AG04450 (cell line): ENCODE data around the gene IL1RAP. TPM values are rescaled to one million over a fixed set of nuclear protein-coding genes. Genes with fewer than 3 reads are reported as not detected.
"Not testable (repeated sequence)": the region's sequence is repeated elsewhere in the genome, so short reads cannot be mapped to it uniquely, and the experiment has no call there.

ENCODE experiments used
- CTCF ChIA-PET: fragments of 300-600, 350-600 bp; formaldehyde crosslinking; extraction: SDS; loops from one replicate; lab custom pipeline; 2022; ENCODE audit warnings: antibody characterized with exemption, inconsistent platforms; lab: Charles Lee
- POLR2A ChIA-PET: fragments of 350-600 bp; formaldehyde crosslinking; extraction: SDS; loops from one replicate; lab custom pipeline; 2021; ENCODE audit warnings: antibody characterized with exemption, inconsistent platforms; lab: Yijun Ruan, JAX
- DNase-seq: peaks from one replicate; pipeline ENCODE4 v3.0.0-alpha.2; 2011; ENCODE audit warnings: low read depth, low spot score
- H3K27ac ChIP-seq: one replicate; pipeline ENCODE4 v1.5.1; 2012; ENCODE audit warnings: low read depth, low read length, control low read depth
- H3K27me3 ChIP-seq: one replicate; pipeline ENCODE4 v1.6.0; 2012; ENCODE audit warnings: low read length; ENCODE audit not compliant: control insufficient read depth, insufficient read depth
- H3K4me3 ChIP-seq: 2 replicates; pipeline ENCODE4 v1.5.1; 2011; ENCODE audit warnings: mild to moderate bottlenecking, low read depth, low read length, control low read depth
- H3K9me3 ChIP-seq: 2 replicates; pipeline ENCODE4 v1.5.1; 2012; ENCODE audit warnings: low read length; ENCODE audit not compliant: control insufficient read depth, insufficient read depth
- polyA plus RNA-seq: library from polyadenylated mRNA; depleted of rRNA; stranded (reverse); fragments of >200 nt; gene quantifications from 2 replicates; pipeline ENCODE4 v1.2.3, GENCODE V29; 2011
- TF ChIP-seq, protein P1 (sequence below): IDR thresholded peaks from 2 replicates; pipeline ENCODE4 v1.5.1; 2011; ENCODE audit warnings: low read depth, low read length, control low read depth, inconsistent platforms

Gene IL1RAP
- polyA plus RNA-seq, 1 experiment, result 9.9 TPM

DNA sequence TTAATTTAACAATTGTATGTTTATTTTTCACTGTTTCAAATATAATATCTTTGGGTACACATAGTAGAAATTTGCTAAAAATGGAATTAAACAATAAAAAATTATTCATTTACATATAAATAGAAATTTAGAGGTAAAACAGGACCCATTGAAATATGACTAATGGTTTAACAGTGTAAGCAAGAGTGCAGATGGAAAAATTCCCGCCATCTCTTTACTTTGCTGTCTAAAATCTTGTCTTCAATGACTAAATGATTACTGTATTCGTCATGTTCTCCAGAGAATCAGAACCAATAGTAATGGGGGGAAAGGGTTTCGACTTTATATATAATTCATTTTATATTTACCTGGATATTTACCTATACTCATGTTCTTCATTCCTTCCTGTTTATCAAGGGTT, 163.1 kb downstream of the IL1RAP start:
- CTCF ChIA-PET, result no interaction called here
- no peak for DNase-seq
- TF ChIP-seq, protein P1, sequence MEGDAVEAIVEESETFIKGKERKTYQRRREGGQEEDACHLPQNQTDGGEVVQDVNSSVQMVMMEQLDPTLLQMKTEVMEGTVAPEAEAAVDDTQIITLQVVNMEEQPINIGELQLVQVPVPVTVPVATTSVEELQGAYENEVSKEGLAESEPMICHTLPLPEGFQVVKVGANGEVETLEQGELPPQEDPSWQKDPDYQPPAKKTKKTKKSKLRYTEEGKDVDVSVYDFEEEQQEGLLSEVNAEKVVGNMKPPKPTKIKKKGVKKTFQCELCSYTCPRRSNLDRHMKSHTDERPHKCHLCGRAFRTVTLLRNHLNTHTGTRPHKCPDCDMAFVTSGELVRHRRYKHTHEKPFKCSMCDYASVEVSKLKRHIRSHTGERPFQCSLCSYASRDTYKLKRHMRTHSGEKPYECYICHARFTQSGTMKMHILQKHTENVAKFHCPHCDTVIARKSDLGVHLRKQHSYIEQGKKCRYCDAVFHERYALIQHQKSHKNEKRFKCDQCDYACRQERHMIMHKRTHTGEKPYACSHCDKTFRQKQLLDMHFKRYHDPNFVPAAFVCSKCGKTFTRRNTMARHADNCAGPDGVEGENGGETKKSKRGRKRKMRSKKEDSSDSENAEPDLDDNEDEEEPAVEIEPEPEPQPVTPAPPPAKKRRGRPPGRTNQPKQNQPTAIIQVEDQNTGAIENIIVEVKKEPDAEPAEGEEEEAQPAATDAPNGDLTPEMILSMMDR, result no peak
- POLR2A ChIA-PET, result no interaction called here
- H3K27ac ChIP-seq, result no peak overlapping the region
- H3K4me3 ChIP-seq, result no peak overlapping the region
- H3K27me3 ChIP-seq, result no peaks in the 10 kb centered on the region
- H3K9me3 ChIP-seq, result peaks cover 6% of the 10 kb centered on the region

- CTCF ChIA-PET, H3K4me3 ChIP-seq, H3K27ac ChIP-seq, DNase-seq, POLR2A ChIA-PET, H3K27me3 ChIP-seq, H3K9me3 ChIP-seq: not testable (repeated sequence)
Measured at GRCh38 chr3:190677868-190678267, 164.0 kb downstream of the IL1RAP start.

DNA sequence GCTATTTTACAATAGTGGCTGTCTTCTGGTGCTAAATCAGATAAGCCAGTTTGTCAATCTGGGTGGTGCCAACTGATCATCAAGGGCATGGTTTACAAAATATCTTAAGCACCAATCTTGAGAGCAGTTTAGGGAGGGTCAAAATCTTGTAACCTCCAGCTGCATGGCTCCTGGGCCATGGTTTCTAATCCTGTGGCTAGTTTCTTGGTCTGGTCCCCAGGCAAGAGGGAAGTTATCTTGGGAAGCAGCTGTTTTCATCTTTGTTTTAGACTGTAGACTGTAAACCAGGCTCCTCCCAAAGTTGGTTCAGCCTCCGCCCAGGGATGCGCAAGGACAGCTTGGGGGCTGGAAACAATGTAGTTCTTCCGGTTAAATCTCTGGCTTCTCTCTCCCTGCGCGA, 166.8 kb downstream of the IL1RAP start:
- CTCF ChIA-PET, result interaction anchor here (1.4 kb wide), 1 partner anchor 17 kb away, joined by 3 read pairs; no protein-coding TSS in a partner anchor
- no peaks in the 10 kb centered on the region for H3K27me3 ChIP-seq
- H3K9me3 ChIP-seq, result peaks cover 6% of the 10 kb centered on the region
- no peak for DNase-seq
- no peak overlapping the region for H3K4me3 ChIP-seq
- no peak overlapping the region for H3K27ac ChIP-seq
- TF ChIP-seq, protein P1, result no peak
- POLR2A ChIA-PET, result no interaction called here

DNA sequence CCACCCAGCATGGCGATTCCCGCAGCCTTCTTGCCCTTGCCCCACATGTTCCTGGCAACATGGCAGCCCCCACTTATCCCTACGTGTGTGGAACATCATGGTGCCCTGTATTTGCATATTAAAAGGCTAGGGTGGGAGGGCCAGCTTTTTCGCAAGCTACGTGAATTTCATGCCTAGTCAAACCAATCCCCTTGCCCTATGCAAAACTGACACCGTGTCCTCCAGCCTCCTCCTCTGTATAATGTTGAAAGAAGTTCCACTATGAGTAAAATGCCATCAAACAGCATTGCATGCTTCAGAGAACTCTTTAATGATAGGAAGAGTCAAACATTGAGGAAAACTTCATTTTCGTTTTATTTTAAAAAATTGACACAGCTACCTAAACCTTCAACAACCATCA, 170.9 kb downstream of the IL1RAP start:
- TF ChIP-seq, protein P1, result no peak
- CTCF ChIA-PET, result interaction anchor here (1.2 kb wide), 1 partner anchor 12 kb away, joined by 11 read pairs; no protein-coding TSS in a partner anchor
- Histone ChIP-seq H3K4me3 (no peak overlapping the region), H3K27me3 (no peaks in the 10 kb centered on the region), H3K27ac (no peak overlapping the region), H3K9me3 (no peaks in the 10 kb centered on the region)
- DNase-seq, result no peak
- POLR2A ChIA-PET, result no interaction called here

DNA sequence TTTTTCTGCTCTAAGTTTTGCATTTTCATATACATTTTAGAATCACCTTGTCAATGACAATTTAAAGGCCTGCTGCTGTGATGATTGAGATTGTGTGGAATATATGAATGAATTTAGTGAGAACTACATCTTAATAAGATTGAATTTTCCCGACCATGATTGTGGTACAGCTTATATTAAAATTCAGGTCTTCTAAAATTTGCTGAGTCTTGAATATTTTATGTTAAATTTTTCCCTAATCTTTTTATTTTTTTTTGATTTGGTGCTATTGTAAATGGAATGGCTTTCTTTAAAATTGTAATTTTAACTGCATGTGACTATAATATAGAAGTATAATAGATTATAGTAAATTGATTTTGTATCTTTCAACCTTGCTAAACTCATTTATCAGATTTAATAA, 172.1 kb downstream of the IL1RAP start:
- POLR2A ChIA-PET, result no interaction called here
- Histone ChIP-seq H3K27ac (no peak overlapping the region), H3K9me3 (no peaks in the 10 kb centered on the region), H3K27me3 (no peaks in the 10 kb centered on the region), H3K4me3 (no peak overlapping the region)
- no peak for DNase-seq
- CTCF ChIA-PET, result interaction anchor here (0.9 kb wide), 1 partner anchor 364 kb away, joined by 6 read pairs; the partner anchor contains the start of gene CLDN1
- TF ChIP-seq, protein P1, result no peak

- Histone ChIP-seq H3K27me3 (no peaks in the 10 kb centered on the region), H3K27ac (no peak overlapping the region), H3K9me3 (no peaks in the 10 kb centered on the region), H3K4me3 (no peak overlapping the region)
- POLR2A ChIA-PET, result interaction anchor here (0.7 kb wide), 1 partner anchor 94 kb away, joined by 3 read pairs; no protein-coding TSS in a partner anchor
- DNase-seq, result no peak
- TF ChIP-seq, protein P1, result no peak
- CTCF ChIA-PET, result interaction anchor here (1.9 kb wide), 1 partner anchor 10 kb away, joined by 5 read pairs; no protein-coding TSS in a partner anchor
Measured at GRCh38 chr3:190690246-190690645, 176.4 kb downstream of the IL1RAP start.
